Activated naive CD8-positive, alpha-beta T cell treated with anti-CD3 and anti-CD28 coated beads for 36 hours (primary cell): Measurements from ENCODE around the gene PXYLP1. TPM values are rescaled to one million over a fixed set of nuclear protein-coding genes. Genes with fewer than 3 reads are reported as not detected.

Experiments used
- DNase-seq: peaks from one replicate; pipeline ENCODE4 v3.0.0; 2021
- H3K27ac Mint-ChIP-seq: one replicate; pipeline ENCODE4 v1.8.0; 2022; ENCODE audit warnings: mild to moderate bottlenecking, moderate library complexity, mixed read lengths
- H3K27me3 Mint-ChIP-seq: one replicate; pipeline ENCODE4 v1.8.0; 2022; ENCODE audit warnings: mild to moderate bottlenecking, mixed read lengths
- H3K36me3 Mint-ChIP-seq: one replicate; pipeline ENCODE4 v1.8.0; 2021; ENCODE audit warnings: mild to moderate bottlenecking, mixed read lengths
- H3K4me1 Mint-ChIP-seq: one replicate; pipeline ENCODE4 v1.8.0; 2021; ENCODE audit warnings: mixed read lengths
- H3K4me3 Mint-ChIP-seq: one replicate; pipeline ENCODE4 v1.8.0; 2022; ENCODE audit warnings: mild to moderate bottlenecking, moderate library complexity, mixed read lengths
- H3K9me3 Mint-ChIP-seq: one replicate; pipeline ENCODE4 v1.8.0; 2022; ENCODE audit warnings: mixed read lengths
- total RNA-seq, 2 experiments: library from RNA; stranded (reverse); gene quantifications; one replicate each; pipeline ENCODE4 v1.2.3, GENCODE V29; 2021

The PXYLP1 gene
- total RNA-seq, 2 experiments from 2014 or later = 9.9 to 10.5 TPM

DNA sequence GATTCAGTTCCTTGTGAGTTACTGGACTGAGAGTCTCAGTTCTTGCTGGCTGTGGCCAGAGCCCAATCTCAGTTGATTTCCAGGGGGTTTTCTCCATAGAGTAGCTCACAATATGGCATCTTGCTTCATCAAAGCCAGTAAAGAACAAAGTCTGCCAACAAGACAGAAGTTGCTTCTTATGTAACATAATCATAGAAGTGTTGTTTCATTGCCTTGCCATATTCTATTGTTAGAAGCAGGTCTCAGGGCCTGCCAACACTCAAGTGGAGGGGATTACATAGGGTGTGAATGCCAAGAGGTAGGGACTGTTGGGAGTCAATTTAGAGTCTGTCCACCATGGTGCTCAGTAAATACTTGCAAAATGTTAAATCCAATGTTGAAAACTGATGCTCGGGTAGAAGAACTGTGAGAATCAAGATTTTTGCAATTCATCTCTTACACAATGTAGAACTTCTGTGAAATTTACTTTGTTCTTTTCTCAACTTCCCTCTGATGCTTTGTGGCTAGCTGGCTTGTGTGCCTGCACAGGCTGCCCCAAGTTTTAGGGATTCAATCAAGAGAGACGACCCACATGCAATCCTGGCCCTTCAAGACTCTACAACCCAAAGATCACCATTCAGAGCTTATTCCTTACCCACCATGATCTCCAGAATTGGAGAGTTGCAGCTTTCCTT is 13.3 kb upstream of the PXYLP1 start:
- H3K36me3 Mint-ChIP-seq = no peaks in the 10 kb centered on the region
- H3K4me3 Mint-ChIP-seq = no peak overlapping the region
- H3K9me3 Mint-ChIP-seq = peaks cover 3% of the 10 kb centered on the region
- no peak for DNase-seq
- no peaks in the 10 kb centered on the region for H3K4me1 Mint-ChIP-seq
- no peaks in the 10 kb centered on the region for H3K27me3 Mint-ChIP-seq
- H3K27ac Mint-ChIP-seq = no peak overlapping the region

DNA sequence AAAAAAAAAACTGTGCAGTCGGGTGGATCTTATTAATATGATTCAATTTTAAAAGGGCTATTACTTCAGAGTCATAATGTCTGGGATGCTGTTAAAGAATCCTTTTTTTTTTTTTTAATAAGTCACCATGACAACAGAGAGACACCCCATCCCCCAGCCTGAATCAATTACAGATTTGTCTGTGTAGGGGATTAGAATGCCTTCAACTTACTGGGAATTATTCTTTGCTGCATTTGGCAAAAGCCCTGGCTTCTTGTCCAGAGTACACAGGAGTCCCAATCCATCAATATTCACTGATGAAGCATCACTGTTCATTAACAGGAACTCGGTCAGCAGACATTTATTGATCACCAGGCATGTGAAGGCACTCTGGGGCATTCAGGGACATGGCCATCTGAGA is 12.7 kb upstream of the PXYLP1 start:
- H3K27me3 Mint-ChIP-seq = no peaks in the 10 kb centered on the region
- H3K4me1 Mint-ChIP-seq = no peaks in the 10 kb centered on the region
- DNase-seq = no peak
- H3K9me3 Mint-ChIP-seq = peaks cover 8% of the 10 kb centered on the region
- H3K36me3 Mint-ChIP-seq = no peaks in the 10 kb centered on the region
- no peak overlapping the region for H3K4me3 Mint-ChIP-seq
- no peak overlapping the region for H3K27ac Mint-ChIP-seq

DNA sequence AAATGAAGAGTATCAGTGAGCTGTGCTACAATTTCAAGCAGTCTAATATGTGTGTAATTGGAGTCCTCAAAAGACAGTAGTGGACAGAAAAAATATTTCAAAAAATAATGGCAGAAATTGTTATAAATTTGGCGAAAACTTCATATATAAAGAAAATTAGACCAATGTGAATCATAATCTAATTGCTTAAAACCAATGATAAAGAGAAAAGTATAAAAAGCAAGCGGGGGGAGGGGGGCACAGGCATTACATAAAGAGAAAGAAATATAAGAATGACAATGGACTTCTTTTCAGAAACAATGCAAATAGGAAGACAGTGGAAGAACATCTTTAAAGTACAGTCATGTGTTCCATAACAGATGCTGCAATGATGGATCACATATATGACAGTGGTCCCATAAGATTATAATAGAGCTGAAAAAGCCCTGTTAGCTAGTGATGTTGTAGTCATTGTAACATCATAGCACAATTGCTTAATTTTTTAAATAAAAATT is 7.9 kb upstream of the PXYLP1 start:
- H3K27ac Mint-ChIP-seq = no peak overlapping the region
- H3K9me3 Mint-ChIP-seq = peaks cover 8% of the 10 kb centered on the region
- DNase-seq = no peak

DNA sequence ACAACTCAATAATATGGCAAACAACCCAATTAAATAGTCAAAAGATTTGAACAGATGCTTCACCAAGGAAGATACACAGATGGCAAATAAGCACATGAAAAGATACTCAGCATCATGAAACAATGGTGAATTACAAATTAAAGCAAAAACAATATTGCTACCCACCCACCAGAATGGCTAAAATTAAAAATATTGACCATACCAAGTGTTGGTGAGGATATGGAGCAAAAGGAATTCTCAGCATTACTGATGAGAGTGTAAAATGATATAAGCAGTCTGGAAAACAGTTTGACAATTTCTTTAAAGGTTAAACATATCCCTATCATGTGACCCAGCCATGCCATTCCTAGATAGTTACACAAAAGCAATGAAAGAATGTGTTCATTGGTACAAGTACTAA is 5.7 kb upstream of the PXYLP1 start:
- no peak for DNase-seq
- H3K9me3 Mint-ChIP-seq = peaks cover 8% of the 10 kb centered on the region
- no peaks in the 10 kb centered on the region for H3K36me3 Mint-ChIP-seq
- H3K27me3 Mint-ChIP-seq = no peaks in the 10 kb centered on the region
- H3K27ac Mint-ChIP-seq = no peak overlapping the region
- H3K4me1 Mint-ChIP-seq = peaks cover 7% of the 10 kb centered on the region
- no peak overlapping the region for H3K4me3 Mint-ChIP-seq

More for the DNA sequence above, 7.9 kb upstream of the PXYLP1 start:
- Mint-ChIP-seq H3K4me3 (no peak overlapping the region), H3K4me1 (no peaks in the 10 kb centered on the region), H3K36me3 (no peaks in the 10 kb centered on the region), H3K27me3 (no peaks in the 10 kb centered on the region)

DNA sequence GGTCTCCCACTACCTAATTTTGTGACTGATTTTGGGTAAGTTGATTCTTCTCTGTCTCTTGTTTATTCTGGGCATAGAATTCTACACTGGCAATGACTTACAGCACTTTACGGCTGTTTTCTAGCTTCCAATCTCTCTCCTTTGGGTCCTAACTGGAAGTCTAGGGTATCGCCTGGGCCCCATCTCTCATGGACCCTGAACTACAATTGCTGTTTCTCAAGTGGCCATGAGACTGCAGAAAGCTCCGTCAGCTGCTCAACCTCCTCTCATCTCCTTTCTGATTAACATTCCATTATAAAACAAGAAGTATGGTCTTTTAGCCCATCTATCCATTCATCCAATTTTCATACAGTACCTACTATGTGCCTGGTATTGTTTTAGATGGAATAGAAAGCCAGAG is 4.4 kb upstream of the PXYLP1 start:
- Mint-ChIP-seq H3K27me3 (no peaks in the 10 kb centered on the region), H3K9me3 (peaks cover 8% of the 10 kb centered on the region), H3K4me3 (no peak overlapping the region), H3K4me1 (peaks cover 8% of the 10 kb centered on the region), H3K36me3 (no peaks in the 10 kb centered on the region), H3K27ac (no peak overlapping the region)
- no peak for DNase-seq

DNA sequence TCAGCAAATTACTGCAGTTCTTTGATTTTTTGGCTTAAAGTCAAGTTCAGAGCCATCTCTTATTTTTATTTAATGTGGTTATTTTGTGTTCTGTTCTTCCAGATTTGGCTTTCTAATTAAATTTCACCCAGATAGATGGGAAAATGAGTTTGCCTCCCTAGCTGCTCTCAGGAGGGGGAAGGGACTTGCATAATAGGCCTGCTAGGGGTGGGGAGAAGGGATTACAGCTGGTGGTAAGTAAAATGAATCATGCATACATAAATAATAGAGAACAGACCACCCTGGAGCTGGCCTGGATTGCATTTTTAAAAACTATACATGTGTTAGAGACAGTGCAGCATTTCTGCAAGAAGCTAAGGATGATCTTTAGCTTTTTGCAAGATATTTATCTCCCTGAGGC is 3.9 kb upstream of the PXYLP1 start:
- H3K4me3 Mint-ChIP-seq = no peak overlapping the region
- no peaks in the 10 kb centered on the region for H3K27me3 Mint-ChIP-seq
- peaks cover 8% of the 10 kb centered on the region for H3K9me3 Mint-ChIP-seq
- H3K27ac Mint-ChIP-seq = no peak overlapping the region
- no peak for DNase-seq
- peaks cover 3% of the 10 kb centered on the region for H3K36me3 Mint-ChIP-seq
- H3K4me1 Mint-ChIP-seq = peaks cover 11% of the 10 kb centered on the region

DNA sequence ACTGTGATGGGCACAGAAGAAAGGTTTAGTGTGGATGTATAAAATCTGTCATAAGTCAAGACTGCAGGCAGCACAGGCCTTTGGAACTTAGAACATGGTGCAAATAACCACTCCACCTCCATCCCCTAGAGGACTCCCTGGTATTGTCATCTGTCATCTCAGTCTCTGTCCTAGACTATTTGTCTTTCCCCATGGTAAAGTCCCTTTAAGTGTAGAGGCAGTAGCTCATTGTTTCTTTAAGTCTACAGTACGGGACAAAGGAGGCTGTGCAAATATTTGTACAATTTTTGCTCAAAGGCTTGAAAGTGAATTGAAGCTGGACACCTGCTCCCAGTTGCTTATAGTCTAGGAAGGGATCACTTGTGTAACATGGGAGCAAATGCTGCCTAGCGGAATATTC is 3.2 kb upstream of the PXYLP1 start:
- H3K27ac Mint-ChIP-seq = no peak overlapping the region
- peaks cover 16% of the 10 kb centered on the region for H3K4me1 Mint-ChIP-seq
- no peak for DNase-seq
- peaks cover 3% of the 10 kb centered on the region for H3K36me3 Mint-ChIP-seq
- no peak overlapping the region for H3K4me3 Mint-ChIP-seq
- no peaks in the 10 kb centered on the region for H3K27me3 Mint-ChIP-seq
- peaks cover 4% of the 10 kb centered on the region for H3K9me3 Mint-ChIP-seq

DNA sequence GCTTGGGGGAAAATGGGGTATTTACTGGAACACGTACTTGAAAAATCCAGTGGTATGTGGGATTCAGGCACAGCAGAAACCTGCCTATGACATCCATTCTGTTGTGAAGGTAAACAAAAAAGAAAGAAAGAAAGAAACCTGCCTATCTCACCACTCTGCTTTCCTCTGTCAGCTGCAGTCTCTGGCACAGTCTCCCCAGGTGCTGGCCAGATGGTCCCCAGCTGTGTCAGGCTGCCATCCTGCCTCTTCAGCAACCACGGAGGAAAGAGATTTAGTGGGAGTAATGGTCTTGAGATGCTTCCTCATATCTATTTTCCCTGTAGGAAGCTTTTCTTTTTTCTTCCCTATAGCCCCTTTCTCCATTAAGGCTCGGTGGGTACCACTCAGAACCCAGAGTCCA is 2.5 kb upstream of the PXYLP1 start:
- H3K36me3 Mint-ChIP-seq = peaks cover 3% of the 10 kb centered on the region
- H3K27me3 Mint-ChIP-seq = no peaks in the 10 kb centered on the region
- H3K4me3 Mint-ChIP-seq = no peak overlapping the region
- DNase-seq = no peak
- H3K4me1 Mint-ChIP-seq = peaks cover 21% of the 10 kb centered on the region
- H3K27ac Mint-ChIP-seq = no peak overlapping the region
- no peaks in the 10 kb centered on the region for H3K9me3 Mint-ChIP-seq

DNA sequence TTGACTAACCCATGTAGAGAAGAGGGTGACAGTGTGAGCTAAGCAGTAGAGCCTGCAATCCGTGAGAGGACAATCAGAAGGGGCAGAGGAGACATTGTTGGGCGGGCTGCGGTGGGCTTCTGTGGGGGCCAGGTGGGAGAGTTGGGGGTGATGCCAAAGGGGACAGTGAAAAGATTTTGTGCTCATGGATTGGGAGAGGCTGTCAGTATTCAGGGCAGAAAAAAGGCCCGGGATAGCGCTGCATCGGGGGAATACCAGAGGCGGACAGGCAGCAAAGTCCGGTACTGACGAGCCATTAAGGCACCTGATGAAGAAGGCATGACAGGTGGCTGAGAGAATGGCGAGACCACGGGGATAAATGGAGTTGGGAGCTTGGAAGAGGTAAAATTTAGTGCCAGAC is 1.3 kb upstream of the PXYLP1 start:
- peaks cover 29% of the 10 kb centered on the region for H3K4me1 Mint-ChIP-seq
- H3K9me3 Mint-ChIP-seq = no peaks in the 10 kb centered on the region
- H3K4me3 Mint-ChIP-seq = peak overlapping the region; percentile 89
- peak overlapping the region; percentile 96 for H3K27ac Mint-ChIP-seq
- DNase-seq = no peak
- H3K27me3 Mint-ChIP-seq = no peaks in the 10 kb centered on the region
- H3K36me3 Mint-ChIP-seq = peaks cover 7% of the 10 kb centered on the region

DNA sequence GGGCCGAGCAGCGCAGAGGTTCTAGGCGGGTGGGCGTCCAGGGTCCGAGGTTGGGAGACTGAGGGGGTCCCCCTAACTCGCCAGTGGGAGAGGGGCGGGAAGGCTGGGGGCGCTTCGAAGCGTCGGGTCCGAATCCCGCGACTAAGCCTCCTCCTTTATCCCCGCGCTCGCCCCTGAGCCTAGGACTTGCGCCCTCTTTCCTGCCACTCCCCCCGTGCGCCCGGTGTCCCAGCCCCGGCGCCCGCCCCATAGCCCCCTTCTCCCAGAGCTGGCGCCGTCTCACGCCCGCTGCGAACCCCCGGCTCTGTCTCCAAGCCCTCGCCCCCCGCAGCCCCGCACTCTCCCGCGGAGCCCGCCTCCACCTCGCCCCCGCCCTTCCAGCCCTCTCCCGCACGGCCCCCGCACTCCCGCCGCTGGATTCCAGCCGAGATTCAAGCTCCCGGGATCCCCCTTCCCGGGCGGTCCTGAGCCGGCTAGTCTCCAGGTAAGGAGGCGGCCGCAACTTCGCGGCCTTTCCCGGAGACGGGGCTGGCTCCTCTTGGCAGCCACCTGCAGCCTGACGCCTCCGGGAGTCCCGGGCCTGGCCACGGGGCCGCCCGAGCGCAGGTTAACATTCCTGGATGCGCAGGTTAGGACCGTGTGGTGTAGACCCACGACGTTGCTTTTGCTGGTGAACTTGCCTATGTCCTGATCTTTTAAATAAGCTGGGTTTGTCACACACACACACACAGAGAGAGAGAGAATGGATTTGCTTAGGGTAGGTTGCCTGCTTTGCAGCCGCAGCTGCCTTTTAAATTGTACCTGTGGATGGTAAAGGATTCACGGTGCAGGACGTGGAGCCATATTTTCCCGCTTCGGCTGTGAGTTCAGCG is 563 bp downstream of the PXYLP1 start:
- DNase-seq = no peak
- H3K4me1 Mint-ChIP-seq = peaks cover 43% of the 10 kb centered on the region
- H3K27me3 Mint-ChIP-seq = no peaks in the 10 kb centered on the region
- H3K27ac Mint-ChIP-seq = peak overlapping the region; percentile 7
- no peaks in the 10 kb centered on the region for H3K9me3 Mint-ChIP-seq
- peak overlapping the region; percentile 72 for H3K4me3 Mint-ChIP-seq
- H3K36me3 Mint-ChIP-seq = peaks cover 13% of the 10 kb centered on the region

DNA sequence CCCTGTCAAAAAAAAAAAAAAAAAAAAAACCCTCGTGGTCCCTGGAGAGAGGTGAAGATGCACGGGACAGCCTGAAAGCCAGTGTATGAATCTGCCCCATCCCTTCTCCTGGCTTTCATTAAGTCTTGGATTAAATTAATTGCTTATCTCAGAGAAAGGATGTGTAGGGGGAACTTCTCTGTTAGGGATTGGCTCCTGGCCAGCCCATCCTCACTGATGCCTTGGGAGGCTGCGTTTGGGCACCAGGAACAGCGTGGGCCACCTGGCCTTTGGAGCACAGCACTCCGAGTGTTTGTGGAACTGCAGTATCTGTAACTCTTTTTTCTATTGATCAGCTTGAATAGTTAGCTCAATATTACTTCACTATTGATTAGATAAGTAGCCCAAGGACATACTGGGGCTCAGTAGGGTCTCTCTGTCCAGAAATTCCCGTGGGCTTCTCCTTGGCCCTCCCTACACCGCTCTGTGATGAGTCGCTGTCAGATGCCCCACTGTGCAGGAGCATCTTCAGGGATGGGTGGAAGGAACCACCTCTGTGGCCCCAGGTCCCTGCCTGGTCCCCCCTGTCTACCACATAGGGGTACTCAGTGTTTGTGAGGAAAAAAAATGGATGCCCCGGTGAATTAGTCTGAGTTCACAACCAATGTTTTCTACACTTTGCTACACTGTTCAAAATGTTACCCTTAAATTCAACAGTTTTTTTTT is 2.0 kb downstream of the PXYLP1 start:
- Mint-ChIP-seq H3K4me1 (peaks cover 55% of the 10 kb centered on the region), H3K4me3 (peak overlapping the region; percentile 24), H3K27ac (no peak overlapping the region), H3K36me3 (peaks cover 25% of the 10 kb centered on the region), H3K9me3 (no peaks in the 10 kb centered on the region), H3K27me3 (no peaks in the 10 kb centered on the region)
- no peak for DNase-seq

DNA sequence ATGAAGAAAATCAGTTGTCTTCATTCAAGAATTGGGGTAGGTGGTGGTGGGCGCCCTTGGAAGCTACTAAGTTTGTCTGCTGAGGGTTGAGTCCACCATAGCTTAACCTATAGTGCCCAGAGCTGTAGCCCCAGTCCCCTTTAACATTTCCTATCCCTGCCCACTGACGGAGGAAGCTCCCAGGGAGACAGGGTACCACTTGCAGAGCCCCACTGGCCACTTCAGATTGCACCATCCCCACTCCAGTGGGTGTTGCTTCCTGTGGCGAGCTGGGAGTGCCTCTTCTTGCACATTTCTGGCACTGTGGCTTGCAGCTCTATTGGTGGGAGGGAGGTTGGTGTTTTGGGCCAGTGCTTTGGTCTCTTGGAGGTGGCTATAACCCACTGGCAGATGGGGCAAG is 2.7 kb downstream of the PXYLP1 start:
- Mint-ChIP-seq H3K4me1 (peaks cover 61% of the 10 kb centered on the region), H3K9me3 (no peaks in the 10 kb centered on the region), H3K4me3 (no peak overlapping the region), H3K36me3 (peaks cover 31% of the 10 kb centered on the region), H3K27me3 (no peaks in the 10 kb centered on the region), H3K27ac (no peak overlapping the region)
- no peak for DNase-seq

DNA sequence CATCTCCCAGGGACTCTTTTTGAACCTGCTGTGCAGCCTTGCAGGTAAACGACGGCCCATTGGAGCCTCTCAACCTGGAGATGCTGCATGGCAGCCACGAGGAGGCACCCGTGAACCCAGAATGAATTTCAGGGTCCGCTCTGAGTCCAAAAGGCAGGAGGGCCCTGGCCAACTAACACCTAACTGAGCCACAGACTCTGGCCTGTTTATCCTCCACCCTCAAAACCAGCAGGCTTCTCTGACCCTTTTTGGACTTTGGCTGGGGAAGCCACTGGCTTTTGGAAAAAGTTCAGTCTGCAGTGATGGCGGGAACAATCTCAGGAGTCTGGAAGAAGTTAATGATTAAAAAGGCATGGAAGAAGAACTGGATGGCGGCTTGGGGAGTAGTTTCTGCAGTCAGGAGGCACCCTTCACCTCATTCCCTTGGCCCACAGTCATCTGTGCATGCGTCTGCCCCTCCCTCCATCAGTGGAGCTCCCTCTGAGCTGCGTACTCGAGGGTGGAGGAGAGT is 4.1 kb downstream of the PXYLP1 start:
- no peak for DNase-seq
- no peak overlapping the region for H3K4me3 Mint-ChIP-seq
- peaks cover 37% of the 10 kb centered on the region for H3K36me3 Mint-ChIP-seq
- no peaks in the 10 kb centered on the region for H3K27me3 Mint-ChIP-seq
- H3K27ac Mint-ChIP-seq = peak overlapping the region; percentile 19
- H3K9me3 Mint-ChIP-seq = no peaks in the 10 kb centered on the region
- H3K4me1 Mint-ChIP-seq = peaks cover 71% of the 10 kb centered on the region

DNA sequence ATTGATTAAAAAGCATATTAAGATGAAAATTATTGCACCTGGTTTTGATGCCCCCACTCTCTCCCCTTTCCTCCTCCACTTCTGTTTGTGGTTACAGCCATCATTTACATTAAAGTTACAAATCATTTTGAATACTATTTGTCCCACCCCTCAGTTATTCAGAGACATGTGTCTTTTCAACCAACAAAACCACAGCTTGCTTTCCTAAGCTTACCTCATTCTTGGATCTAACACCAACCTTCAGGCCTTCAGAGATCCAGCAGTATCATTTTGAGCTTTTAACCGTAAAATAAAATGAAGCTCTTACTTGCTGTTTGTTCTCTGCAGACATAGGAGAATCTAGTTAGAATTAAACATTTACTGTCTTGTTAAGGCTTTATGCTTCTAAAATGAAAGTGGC is 4.7 kb downstream of the PXYLP1 start:
- H3K36me3 Mint-ChIP-seq = peaks cover 37% of the 10 kb centered on the region
- no peaks in the 10 kb centered on the region for H3K27me3 Mint-ChIP-seq
- DNase-seq = no peak
- H3K4me3 Mint-ChIP-seq = no peak overlapping the region
- H3K27ac Mint-ChIP-seq = peak overlapping the region; percentile 68
- H3K4me1 Mint-ChIP-seq = peaks cover 72% of the 10 kb centered on the region
- H3K9me3 Mint-ChIP-seq = no peaks in the 10 kb centered on the region
